Ectodermal cell (in vitro differentiated cells): ENCODE results near the gene U2AF2.

Experiments used
- H3K27ac ChIP-seq: 2 replicates; pipeline ENCODE4 v1.7.0; 2013; ENCODE audit warnings: mild to moderate bottlenecking, low read depth, low read length; ENCODE audit not compliant: insufficient read depth, poor library complexity, severe bottlenecking
- H3K27me3 ChIP-seq: 2 replicates; pipeline ENCODE4 v1.7.0; 2013; ENCODE audit warnings: mild to moderate bottlenecking, low read length; ENCODE audit not compliant: insufficient read depth, control insufficient read depth, poor library complexity, severe bottlenecking
- H3K36me3 ChIP-seq: one replicate; pipeline ENCODE4 v1.7.0; 2013; ENCODE audit warnings: low read length; ENCODE audit not compliant: control insufficient read depth, insufficient read depth
- H3K4me1 ChIP-seq: one replicate; pipeline ENCODE4 v1.7.0; 2013; ENCODE audit warnings: low read length; ENCODE audit not compliant: control insufficient read depth, insufficient read depth
- H3K4me3 ChIP-seq: 2 replicates; pipeline ENCODE4 v1.7.0; 2013; ENCODE audit warnings: low read depth, low read length, control low read depth; ENCODE audit not compliant: insufficient read depth
- H3K9me3 ChIP-seq: 2 replicates; pipeline ENCODE4 v1.7.0; 2013; ENCODE audit warnings: mild to moderate bottlenecking, low read length, moderate library complexity; ENCODE audit not compliant: control insufficient read depth
- WGBS, 2 experiments: methylation state at CpG; one replicate each; pipeline ENCODE4 v1.1.7; 2013; ENCODE audit warnings: missing lambda C conversion rate in 2 of 2; 5-methylcytosine and 5-hydroxymethylcytosine counted together

The U2AF2 gene

DNA sequence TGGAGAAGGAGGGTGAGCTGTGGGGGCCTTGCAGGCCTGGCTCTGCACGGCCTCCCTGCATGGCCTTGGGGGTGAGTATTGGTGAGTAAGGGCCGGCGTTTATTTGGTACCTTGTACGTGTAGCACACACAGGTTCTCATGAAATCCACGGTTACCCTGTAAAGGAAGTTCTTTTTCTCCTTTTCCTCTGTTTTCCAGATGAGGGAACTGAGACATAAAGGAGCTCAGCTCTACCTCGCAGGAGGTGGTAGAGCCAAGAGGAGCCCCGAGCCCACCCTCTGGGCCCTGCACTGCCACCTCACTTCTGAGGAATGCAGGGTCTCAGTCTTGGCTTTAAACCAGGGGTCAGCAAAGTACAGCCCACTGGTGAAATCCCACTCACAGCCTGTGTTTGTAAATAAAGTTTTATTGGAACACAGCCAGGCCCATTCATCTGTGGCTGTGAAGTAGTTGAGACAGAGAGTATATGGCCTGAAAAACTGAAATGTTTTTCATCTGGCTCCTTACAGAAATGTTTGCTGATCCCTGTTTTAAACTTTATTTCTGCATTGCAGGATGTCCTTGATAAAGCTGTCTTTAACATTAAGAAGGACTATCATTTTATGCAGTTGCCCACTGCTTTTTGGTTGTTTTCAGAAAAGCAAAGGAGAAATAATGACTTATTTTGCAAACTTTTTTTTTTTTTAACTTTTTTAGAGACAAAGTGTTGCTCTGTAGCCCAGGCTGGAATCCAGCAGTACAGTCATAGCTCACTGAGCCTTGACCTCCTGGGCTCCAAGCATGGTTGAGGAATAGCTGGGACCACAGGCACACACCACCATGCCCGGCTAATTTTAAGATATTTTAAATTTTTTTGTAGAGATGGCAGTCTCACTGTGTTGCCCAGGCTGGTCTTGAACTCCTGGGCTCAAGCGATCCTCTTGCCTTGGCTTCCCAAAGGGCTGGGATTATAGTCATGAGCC, 26.6 kb downstream of the U2AF2 start:
- Histone ChIP-seq H3K27ac (no peak overlapping the region), H3K4me3 (no peak overlapping the region), H3K9me3 (no peaks in the 10 kb centered on the region), H3K4me1 (peaks cover 5% of the 10 kb centered on the region), H3K36me3 (peaks cover 13% of the 10 kb centered on the region), H3K27me3 (no peaks in the 10 kb centered on the region)
- 94 to 97% methylated on average over 9 of the region's 9 CpGs for WGBS, 2 experiments

DNA sequence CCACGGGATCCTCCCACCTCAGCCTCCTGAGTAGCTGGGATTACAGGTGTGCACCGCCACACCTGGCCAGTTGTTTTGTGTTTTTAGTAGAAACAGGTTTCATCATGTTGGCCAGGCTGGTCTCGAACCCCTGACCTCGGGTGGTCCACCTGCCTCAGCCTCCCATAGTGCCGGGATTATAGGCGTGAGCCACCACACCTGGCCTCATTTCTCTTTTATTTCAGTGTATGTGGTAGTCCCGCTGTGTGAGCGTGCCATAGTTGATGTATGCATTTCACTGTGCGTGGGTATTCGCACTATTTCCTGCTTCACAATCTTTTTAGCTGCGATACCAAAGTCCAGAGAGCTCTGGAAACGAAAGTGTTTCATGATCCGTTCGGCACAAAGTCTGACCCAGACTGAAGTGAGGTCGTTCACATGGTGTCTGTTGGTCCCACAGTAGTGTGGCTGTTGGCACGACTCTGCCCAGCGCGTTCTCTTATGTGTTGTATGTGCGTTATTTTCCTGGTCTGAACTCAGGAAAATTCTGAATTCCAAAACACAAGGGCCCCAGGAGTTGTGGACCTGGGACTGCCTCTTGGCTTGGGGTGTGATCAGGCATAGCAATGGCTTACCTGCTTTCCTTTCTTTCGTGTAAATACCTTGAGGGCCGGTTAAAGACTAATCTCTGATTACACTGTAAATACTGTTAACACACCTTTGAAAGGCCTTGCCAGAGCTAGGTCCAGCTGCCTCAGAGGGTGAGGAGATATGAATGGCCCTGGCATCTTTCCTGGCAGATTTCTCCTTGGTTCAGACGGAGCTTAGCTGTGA, 28.8 kb downstream of the U2AF2 start:
- H3K36me3 ChIP-seq, result peaks cover 13% of the 10 kb centered on the region
- H3K9me3 ChIP-seq, result no peaks in the 10 kb centered on the region
- 95 to 96% methylated on average over 22 of the region's 22 CpGs for WGBS, 2 experiments
- no peaks in the 10 kb centered on the region for H3K4me1 ChIP-seq
- H3K27ac ChIP-seq, result no peak overlapping the region
- no peak overlapping the region for H3K4me3 ChIP-seq
- no peaks in the 10 kb centered on the region for H3K27me3 ChIP-seq

DNA sequence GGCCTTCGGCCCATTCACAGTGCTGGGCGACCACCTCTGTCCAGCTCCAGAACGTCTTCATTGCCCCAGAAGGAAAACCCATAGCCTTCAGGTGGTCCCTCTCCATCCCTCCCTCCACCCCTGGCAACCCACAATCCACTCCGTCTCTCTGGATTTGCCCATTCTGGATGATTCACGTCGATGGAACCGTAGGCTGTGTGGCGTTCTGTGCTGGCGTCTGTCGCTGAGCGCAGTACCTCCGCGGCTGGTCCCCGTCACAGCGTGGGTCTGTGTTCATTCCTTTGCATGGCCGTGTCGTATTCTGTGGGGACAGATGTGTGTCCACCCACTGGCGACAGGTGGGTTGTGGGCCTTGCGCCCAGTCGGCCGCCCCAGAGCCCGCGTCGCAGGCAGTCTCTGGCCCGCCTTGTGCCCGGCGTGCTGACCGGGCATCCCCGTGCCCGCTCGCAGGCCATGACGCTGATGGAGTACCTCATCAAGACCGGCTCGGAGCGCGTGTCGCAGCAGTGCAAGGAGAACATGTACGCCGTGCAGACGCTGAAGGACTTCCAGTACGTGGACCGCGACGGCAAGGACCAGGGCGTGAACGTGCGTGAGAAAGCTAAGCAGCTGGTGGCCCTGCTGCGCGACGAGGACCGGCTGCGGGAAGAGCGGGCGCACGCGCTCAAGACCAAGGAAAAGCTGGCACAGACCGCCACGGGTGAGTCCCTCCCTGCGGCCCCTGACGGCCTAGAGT, 30.3 kb downstream of the U2AF2 start:
- Histone ChIP-seq H3K4me1 (no peaks in the 10 kb centered on the region), H3K36me3 (peaks cover 5% of the 10 kb centered on the region), H3K4me3 (no peak overlapping the region), H3K9me3 (no peaks in the 10 kb centered on the region), H3K27me3 (no peaks in the 10 kb centered on the region), H3K27ac (no peak overlapping the region)
- WGBS, 2 experiments, result 96 to 97% methylated on average over 60 of the region's 60 CpGs

DNA sequence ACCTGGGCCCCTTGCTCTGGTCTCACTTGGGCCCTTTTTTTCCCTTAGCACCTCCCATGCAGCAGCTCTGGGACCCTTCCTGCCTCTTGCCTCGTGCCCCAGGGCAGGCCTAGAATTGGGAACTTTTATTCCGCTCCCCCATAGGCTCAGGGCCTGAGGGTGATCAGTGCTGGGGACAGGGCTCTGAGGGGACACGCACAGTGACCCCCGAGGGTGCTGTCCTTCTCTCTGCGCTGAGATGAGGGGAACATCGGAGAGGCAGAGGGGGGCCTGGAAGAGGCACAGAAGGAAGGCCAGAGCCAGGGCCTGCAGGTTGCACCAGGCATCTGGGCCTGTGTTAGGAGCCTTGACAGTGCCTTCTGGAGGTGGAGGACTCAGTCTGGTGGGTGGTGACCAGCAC, 30.9 kb downstream of the U2AF2 start:
- H3K36me3 ChIP-seq, result peaks cover 5% of the 10 kb centered on the region
- no peak overlapping the region for H3K27ac ChIP-seq

DNA sequence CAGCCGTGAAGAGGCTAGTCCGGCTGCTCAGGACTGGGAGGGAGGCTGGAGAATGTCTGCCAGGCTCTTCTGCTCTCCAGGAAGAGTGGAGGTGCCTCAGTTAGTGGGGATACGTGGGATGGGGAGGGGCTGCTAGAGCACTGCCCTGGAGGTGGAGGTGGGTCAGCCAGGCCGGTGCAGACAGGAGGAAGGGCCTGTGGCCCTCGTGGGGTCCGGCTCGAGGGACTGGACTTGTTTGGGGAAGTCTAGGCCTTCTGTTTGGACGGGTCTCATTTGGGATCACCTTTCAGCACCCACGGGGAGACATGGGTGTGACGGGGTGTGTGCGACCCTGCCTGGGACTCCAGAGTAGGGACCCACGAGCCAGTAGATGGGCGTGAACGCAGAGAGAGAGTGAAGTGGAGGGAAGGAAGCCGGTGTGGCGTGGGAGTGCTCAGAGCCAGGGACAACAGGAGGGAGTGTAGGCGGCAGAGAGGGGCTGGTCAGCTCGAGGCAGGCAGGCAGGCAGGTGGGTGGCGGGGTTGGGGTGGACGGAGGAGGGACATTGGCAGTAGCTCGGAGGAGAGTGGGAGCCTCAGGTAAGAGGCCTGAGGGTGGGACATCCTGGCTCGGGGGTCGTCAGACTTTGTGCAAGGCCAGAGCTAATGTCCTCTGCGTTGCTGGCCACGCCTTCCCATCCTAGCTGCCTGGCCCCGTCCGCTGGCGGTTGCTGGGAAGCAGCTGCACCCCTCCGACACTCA, 31.6 kb downstream of the U2AF2 start:
- Histone ChIP-seq H3K4me3 (no peak overlapping the region), H3K36me3 (peaks cover 5% of the 10 kb centered on the region), H3K27ac (no peak overlapping the region), H3K4me1 (no peaks in the 10 kb centered on the region), H3K9me3 (no peaks in the 10 kb centered on the region), H3K27me3 (no peaks in the 10 kb centered on the region)
- WGBS, 2 experiments, result 94 to 95% methylated on average over 29 of the region's 29 CpGs

More for the DNA sequence above, 30.9 kb downstream of the U2AF2 start:
- WGBS, 2 experiments, result 94 to 96% methylated on average over 6 of the region's 6 CpGs
- Histone ChIP-seq H3K9me3 (no peaks in the 10 kb centered on the region), H3K4me1 (no peaks in the 10 kb centered on the region), H3K4me3 (no peak overlapping the region), H3K27me3 (no peaks in the 10 kb centered on the region)

DNA sequence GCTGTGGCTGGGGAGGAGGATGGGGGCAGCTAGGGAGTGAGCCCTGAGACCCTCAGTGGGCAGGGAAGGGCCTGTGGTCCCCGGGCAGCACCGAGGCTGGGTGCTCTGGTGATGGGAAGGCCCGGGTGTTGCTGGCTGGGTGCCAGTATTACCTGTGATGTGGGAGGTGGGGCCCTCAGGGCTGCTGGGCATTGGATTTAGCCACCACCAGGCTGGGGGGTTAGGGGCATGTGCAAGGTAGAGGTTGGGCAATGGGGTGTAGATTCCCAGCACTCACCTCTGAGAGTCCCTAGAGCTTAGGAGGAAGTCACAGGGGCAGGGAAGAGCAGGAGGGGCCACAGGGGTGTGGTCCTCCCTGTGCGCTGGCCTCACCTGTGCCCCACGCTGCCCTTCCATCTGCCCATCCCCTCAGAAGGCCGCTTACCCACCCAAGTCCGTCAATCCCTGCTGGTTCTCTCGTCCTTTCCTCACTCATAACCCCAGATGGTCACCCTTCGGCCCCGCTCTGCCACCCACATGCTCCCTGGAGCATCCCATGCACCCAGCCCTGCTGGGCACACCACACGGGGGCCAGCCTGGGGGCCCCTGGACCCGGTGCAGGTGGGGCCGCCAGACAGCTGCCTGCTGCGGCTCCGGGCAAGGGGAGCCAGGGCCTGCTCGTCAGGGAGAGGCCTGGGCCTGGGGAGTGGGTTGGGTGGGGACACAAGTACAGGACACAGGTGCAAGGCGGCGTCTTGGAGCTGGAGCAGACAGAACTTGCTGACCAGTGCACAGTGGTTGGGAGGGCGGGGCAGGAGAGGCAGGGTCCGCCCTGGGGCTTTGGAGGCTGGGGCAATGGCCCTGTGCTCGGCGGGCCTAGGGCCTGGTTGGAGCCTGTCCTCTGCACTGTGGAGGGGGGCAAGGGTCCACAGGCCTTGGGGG, 32.7 kb downstream of the U2AF2 start:
- Histone ChIP-seq H3K27ac (no peak overlapping the region), H3K36me3 (peaks cover 5% of the 10 kb centered on the region)

DNA sequence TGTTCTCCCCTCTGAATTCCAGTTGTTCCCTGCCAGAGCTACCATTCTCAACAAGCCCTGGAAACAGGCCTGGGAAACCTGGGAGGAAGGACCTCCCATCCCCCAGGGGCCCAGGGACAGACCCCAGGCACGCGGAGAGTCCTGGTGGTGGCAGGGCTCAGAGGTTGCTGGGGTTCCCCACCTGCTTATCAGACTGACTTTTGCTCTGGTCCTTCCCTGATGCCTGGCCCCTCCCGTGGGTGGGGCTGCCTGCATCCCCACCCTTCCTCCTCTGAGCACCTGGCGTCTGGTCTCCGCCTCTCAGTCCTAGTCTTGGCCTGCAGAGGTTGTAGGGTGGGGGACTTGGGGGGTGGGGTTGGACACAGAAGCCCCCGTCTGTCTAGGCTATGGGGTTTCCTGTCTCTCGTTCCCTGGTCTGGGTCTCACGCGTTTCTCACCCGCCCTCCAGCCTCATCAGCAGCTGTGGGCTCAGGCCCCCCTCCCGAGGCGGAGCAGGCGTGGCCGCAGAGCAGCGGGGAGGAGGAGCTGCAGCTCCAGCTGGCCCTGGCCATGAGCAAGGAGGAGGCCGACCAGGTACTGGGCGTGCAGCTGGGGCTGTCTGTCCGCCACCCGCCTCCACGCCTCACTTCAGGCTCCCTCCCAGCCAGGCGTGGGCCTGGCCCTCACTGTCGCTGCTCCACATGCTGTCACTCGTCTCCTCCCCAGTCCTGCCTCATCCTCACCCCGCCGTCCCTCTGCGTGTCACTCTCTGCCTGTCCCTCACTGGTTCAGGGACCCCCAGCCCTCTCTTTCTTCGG, 33.8 kb downstream of the U2AF2 start:
- WGBS, 2 experiments, result 89 to 91% methylated on average over 25 to 27 of the region's 27 CpGs
- Histone ChIP-seq H3K27ac (no peak overlapping the region), H3K4me1 (no peaks in the 10 kb centered on the region), H3K9me3 (no peaks in the 10 kb centered on the region), H3K36me3 (peaks cover 5% of the 10 kb centered on the region), H3K4me3 (no peak overlapping the region), H3K27me3 (no peaks in the 10 kb centered on the region)

More for the DNA sequence above, 32.7 kb downstream of the U2AF2 start:
- no peaks in the 10 kb centered on the region for H3K27me3 ChIP-seq
- H3K4me3 ChIP-seq, result no peak overlapping the region
- H3K4me1 ChIP-seq, result no peaks in the 10 kb centered on the region
- 95 to 97% methylated on average over 22 of the region's 22 CpGs for WGBS, 2 experiments
- H3K9me3 ChIP-seq, result no peaks in the 10 kb centered on the region

DNA sequence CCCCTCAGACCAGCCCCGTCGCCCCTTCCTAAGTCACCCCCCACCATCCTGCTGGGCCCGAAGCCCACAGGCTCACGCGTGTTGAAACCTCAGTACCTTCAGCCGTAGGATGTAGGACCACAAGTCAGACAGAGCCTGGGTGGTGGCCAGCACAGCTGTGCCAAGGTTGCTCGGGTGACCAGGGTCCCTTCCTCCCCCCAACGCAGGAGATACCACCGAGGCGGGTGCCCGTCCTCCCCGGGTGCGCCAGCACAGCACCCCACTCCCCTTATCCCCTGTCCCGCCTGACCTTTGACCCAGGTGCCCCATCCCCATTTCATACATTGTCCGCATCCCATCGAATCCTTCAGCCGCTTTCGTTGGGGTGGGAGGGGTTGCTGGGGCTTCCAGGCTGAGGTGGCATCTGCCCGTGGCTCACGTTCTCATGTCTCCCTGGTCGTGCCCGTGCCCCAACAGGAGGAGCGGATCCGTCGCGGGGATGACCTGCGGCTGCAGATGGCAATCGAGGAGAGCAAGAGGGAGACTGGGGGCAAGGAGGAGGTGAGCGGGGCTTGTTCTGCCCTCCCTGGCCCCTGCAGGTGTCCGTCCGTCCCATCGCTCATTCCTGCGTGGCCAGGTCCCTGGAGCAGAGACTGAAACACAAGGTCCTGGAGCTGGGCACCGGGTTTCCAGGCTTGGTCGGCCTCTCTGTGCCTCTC, 34.7 kb downstream of the U2AF2 start:
- Histone ChIP-seq H3K27ac (no peak overlapping the region), H3K4me1 (no peaks in the 10 kb centered on the region), H3K27me3 (no peaks in the 10 kb centered on the region), H3K9me3 (no peaks in the 10 kb centered on the region), H3K4me3 (no peak overlapping the region), H3K36me3 (peaks cover 5% of the 10 kb centered on the region)
- WGBS, 2 experiments, result 95 to 96% methylated on average over 35 of the region's 35 CpGs
